ENCODE results near the gene PKDREJ. TPM values are rescaled to one million over a fixed set of nuclear protein-coding genes. Genes with fewer than 3 reads are reported as not detected.

The PKDREJ gene
- total RNA-seq, 1 donor from 2014 or later: not detected

- TF ChIP-seq CTCF (conservative IDR thresholded peaks at IDR 0.05; ENCODE audit: low read depth, low read length): no peak
- no peak overlapping the region for H3K4me3 ChIP-seq (ENCODE audit: low read depth, low read length)
- DNase-seq (ENCODE audit: low read depth): no peak
Measured at GRCh38 chr22:46280063-46280817, 17.1 kb upstream of the PKDREJ start.

- TF ChIP-seq CTCF (conservative IDR thresholded peaks at IDR 0.05; ENCODE audit: low read depth, low read length): no peak
- H3K4me3 ChIP-seq (ENCODE audit: low read depth, low read length): no peak overlapping the region
- no peak for DNase-seq (ENCODE audit: low read depth)
Measured at GRCh38 chr22:46278656-46279645, 15.8 kb upstream of the PKDREJ start.

- TF ChIP-seq CTCF (conservative IDR thresholded peaks at IDR 0.05; ENCODE audit: low read depth, low read length): no peak
- no peak for DNase-seq (ENCODE audit: low read depth)
Measured at GRCh38 chr22:46276563-46276962, 13.4 kb upstream of the PKDREJ start.

GRCh38 chr22:46275455-46276122 lies 12.4 kb upstream of the PKDREJ start:
- H3K4me3 ChIP-seq (ENCODE audit: low read depth, low read length): no peak overlapping the region
- no peak for TF ChIP-seq CTCF (conservative IDR thresholded peaks at IDR 0.05; ENCODE audit: low read depth, low read length)
- no peak for DNase-seq (ENCODE audit: low read depth)

More at GRCh38 chr22:46276563-46276962, 13.4 kb upstream of the PKDREJ start:
- no peak overlapping the region for H3K4me3 ChIP-seq (ENCODE audit: low read depth, low read length)

- DNase-seq (ENCODE audit: low read depth): no peak
- no peak overlapping the region for H3K4me3 ChIP-seq (ENCODE audit: low read depth, low read length)
- no peak for TF ChIP-seq CTCF (conservative IDR thresholded peaks at IDR 0.05; ENCODE audit: low read depth, low read length)
Measured at GRCh38 chr22:46274381-46274780, 11.2 kb upstream of the PKDREJ start.

GRCh38 chr22:46273432-46274148 lies 10.4 kb upstream of the PKDREJ start:
- H3K4me3 ChIP-seq (ENCODE audit: low read depth, low read length): no peak overlapping the region
- DNase-seq (ENCODE audit: low read depth): no peak
- TF ChIP-seq CTCF (conservative IDR thresholded peaks at IDR 0.05; ENCODE audit: low read depth, low read length): no peak

Data from epithelial cell of proximal tubule (primary cell).